ENCODE results near the gene DPM2.

The DPM2 gene

GRCh38 chr9:127953768-127954505 lies 16.3 kb upstream of the DPM2 start:
- no peak for DNase-seq

DNA sequence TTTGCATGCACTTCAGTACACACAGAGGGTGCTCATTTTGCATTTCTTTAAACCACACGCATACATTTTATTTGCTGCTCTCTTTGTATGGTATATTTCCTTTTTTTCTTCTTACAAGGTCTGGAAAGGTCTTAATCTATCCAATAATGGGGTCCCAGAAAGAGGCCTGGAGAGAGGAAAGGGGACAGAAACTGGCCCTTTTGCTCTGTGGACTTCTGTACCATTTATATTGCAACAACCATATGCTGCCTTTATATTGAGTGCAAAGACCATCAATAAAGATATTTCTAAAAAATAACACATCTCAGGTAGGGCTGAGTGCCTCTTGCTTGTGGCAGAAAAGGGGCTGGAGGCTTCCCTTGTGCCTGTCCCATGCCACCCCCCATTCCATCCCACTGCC lies 15.5 kb upstream of the DPM2 start:
- DNase-seq = no peak

- DNase-seq = no peak
Measured at GRCh38 chr9:127950513-127951289, 13.0 kb upstream of the DPM2 start.

- no peak for DNase-seq
Measured at GRCh38 chr9:127949827-127950512, 12.3 kb upstream of the DPM2 start.

DNA sequence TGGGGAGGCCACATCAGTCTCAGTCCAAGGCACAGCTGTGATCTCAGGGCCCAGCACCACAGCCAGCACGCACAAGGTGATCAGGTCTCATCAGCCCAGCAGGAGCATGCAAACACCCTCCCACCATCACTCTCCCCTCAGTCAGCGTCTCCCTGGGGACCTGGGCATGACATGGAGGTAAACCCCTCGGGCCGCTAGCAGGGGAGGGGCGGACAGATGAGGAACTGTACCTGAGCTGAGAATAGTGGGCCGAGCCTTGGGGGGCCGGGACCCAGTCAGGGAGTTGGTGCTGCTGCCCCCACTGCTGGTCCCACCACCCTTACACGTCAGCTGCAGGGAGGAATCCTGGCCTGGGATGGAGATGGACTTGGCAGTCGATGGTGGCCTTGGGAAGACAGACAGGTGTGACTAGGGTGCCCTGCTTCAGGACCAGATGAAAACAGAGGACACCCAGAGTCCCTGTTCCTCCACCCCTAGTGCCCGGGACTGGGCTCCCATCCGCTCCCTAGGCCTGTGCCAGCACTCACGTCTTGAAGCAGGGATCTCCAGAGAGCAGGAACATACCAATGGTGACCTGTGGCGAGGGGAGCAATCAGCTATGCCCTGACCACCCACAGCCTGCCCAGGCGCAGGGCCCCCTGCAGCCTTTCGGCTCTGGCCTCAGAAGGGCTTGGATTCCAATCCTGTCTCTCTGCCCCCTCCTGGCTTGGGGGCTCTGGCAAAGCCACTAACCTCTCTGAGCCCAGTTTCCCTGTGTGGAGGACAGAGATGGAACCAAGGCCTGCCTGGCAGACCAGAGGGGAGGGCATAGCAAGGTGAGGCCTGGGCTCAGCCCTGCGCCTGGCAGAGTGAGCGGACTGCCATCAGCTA lies 10.4 kb upstream of the DPM2 start:
- DNase-seq = no peak

DNA sequence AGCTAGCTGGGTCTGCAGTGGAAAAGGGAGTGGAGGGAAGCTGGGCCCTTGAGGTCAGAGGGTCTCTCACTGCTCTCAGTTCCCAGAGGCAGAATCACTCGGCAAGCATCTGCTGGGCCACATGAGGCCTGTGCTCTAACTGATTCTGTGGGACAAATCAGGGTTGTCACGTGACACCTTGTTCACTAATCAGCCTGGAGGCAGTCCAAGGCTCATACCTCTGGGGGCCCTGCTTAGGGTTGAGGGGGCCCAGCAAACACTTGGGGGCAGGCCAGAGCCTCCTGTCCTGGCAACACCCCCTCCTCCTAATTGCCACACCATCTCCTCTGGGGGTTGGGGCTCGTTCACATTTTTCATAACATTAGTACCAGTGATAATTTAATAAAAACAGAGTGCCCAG lies 9.1 kb upstream of the DPM2 start:
- DNase-seq = no peak

GRCh38 chr9:127945942-127946341 lies 8.3 kb upstream of the DPM2 start:
- no peak for DNase-seq

DNA sequence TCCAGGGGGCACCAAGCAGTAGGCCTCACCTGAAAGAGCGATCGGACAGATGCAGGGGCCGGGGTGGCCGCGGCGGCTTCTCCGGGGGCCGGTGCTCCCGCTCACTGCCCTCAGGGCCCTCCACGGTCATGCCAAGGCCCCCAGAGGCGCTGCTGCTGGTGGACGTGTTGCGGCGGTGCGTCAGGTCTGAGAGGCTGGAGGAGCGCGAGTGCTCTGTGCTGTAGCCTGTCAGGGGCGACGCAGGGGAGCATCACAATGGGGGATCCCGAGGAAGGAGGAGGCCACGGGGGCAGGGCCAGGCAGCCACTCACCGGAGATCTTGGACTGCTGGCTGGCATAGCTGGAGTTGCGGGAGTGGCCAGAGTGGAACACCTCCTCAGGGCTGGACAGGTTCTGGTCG lies 7.7 kb upstream of the DPM2 start:
- DNase-seq = no peak

- DNase-seq = no peak
Measured at GRCh38 chr9:127944586-127945218, 7.0 kb upstream of the DPM2 start.

DNA sequence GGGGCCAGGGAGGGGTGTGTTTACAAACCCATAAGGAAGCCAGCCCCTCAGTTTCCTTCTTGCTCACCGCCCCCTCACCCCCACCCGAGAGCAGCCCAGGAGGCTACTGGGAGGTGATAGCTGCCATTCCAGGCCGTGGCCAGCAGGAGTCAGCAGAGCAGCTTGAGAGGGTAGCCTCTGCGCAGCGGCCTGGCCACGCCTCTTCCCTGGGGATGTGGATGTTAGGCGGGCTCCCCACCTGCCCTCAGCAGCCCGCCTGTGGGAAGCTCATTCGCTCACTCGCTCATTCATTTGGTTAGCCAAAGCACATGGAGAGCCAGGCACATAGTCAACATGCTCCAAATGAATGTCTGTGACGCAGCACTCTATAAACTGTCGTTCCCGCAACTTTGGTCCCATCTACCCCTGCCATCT lies 6.1 kb upstream of the DPM2 start:
- peak; percentile 67 for DNase-seq

DNA sequence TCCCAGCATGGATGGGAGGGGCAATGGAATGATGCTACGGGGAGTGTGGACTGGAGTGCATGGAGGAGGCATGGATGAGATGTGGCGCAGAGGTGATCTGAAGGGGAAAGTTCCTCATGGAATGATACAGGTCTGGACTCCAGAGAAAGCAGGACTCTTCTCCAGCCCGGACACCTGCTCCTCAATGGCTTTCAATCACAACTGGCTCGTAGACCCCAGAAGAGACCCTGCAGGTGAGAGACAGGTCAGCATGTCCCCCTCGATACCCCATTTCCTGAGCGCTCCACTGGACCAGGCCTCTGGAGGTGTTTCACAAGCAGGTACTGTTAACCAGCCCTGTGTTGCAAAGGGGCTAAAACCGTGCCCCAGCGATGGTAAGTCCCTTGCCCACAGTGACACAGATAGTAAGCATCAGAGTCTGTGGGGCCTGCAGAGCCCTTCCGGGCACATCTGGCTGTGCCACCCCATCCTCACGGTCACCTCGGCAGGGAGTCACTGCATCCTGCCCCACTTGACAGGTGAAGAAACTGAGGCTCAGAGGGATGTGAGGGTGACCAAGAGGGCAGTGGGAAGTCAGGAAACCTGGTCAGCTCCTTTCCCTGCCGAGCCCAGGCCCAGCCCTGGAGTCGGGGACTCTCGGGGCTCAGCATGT lies 5.5 kb upstream of the DPM2 start:
- no peak for DNase-seq

DNA sequence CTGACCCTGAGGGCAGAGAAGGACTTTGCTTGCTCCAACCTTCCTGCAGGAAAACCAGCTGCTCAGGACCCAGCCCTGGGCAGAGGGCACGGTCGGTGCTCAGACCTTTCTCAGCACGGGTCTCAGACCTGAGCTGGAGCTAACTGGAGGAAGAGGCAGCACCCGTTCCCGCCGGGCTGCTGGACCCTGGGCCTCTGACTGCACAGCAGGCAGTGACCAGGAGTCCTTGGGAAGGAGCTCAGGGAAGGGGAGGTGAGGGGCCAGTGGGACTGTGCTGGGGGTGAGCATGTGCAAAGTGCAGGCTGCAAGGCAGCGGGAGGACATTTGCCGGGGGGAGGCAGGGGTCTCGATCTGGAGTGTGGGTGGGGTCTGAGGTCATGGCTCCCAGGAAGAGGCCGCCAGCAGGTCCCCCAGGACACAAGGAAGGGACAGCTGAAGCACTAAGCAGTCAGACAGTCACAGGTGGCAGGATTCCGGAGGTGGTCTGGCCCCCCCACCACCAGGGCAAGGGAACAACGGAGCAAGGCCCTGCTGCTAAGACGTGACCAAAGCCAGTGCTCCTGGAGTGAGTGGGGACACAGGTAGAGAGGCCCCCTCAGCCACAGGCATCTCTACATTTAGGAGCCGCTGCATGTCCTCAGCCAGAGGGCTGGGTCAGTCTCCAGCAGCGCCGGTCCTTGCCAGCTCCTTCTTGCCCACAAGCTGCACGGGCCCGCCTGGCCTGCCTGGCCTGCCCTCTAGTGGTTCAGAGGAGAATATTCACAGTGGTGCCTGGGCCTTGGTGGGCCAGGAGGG lies 4.8 kb upstream of the DPM2 start:
- no peak for DNase-seq

GRCh38 chr9:127941961-127942215 lies 4.2 kb upstream of the DPM2 start:
- no peak for DNase-seq

GRCh38 chr9:127941062-127941960 lies 3.7 kb upstream of the DPM2 start:
- no peak for DNase-seq

- DNase-seq = no peak
Measured at GRCh38 chr9:127940593-127940992, 2.9 kb upstream of the DPM2 start.

DNA sequence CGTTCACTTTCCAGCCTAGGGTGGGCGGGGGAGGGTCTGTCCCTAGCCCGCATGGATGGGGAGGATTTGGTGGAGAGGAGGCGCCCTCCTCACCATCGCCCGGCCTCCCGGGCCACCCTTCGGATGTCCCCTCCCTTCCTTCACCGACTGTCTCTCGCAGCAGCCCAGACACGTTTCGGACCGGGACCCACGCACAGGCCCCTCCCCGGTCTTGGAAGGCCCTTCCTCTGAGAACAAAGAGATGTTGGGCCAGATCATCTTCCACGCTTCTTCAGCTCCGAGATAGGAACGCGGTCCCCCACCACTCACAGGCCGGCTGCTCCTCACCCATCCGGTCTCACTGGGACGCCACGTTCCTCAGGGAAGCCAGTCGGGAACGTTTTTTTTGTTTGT lies 640 bp upstream of the DPM2 start:
- no peak for DNase-seq

DNA sequence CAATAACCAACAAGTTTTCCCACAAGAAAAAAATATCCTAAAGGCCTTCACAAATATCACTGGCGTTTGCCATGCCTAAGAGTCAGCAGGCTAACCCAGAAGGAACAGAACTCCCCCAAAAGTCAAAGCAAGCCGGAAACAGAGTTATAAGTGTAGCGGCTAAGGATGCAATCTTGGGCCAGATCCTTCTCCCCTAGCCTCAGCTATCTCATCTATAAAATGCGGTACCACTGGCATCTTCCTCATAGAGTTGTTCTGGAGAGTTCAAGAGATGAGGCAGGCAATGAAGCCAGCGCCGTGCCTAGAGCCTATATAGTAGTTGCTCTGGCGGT lies 632 bp downstream of the DPM2 start:
- no peak for DNase-seq

GRCh38 chr9:127936347-127936852 lies 1.3 kb downstream of the DPM2 start:
- DNase-seq = no peak

DNA sequence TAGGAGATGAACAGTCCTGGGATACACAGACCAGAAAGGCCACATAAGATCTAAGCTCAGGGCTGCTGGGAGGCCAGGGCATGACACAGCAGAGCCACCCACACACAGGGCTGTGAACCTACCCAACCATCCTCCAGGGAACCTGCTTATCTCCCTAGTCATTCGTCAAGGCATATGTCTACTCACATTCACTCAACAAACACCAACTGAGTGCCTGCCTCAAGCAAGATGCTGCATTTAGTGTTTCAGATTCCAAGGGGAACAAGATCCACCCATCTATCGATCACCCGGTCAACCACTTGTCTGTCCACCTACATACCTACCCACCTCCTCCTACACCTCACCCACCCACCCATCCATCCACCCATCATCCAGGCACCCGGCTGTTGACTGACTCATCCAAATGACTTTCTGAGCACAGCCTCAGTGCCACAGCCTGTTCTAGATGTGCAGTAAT lies 1.9 kb downstream of the DPM2 start:
- DNase-seq = no peak

DNA sequence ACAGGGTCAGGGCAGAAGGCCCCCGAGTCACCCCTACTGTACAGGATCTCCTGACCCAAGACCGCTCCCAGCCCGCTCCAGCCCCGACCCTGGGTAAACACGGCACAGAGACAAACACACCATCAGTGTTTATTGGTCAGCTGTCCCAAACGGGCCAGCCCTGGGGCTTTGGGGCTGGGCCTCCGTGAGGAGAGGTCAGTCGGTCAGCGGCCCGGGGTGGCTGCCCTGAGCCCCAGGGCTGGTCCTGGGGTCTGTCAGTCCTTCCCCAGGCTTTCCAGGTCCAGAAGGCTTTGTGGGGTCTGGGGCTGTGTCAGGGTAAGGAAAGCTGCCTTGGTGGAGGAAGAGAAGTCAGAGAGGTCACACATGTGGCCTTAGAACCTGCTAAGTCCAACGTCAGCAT lies 2.7 kb downstream of the DPM2 start:
- DNase-seq = no peak

Measured in T-helper 9 cell (primary cell).